Activated T-helper 17 cell treated with anti-CD3 and anti-CD28 coated beads, Interleukin-2, amount 50 U/mL, for 72 hours (primary cell): ENCODE measurements around the gene DROSHA. TPM values are rescaled to one million over a fixed set of nuclear protein-coding genes. Genes with fewer than 3 reads are reported as not detected.
A peak's percentile ranks its signal among the peaks of the same experiment; 100 is the strongest.

ENCODE experiments used
- ATAC-seq: fragments of 150-1000 bp; cut with Tn5 transposase; replicated peaks from 2 replicates; pipeline ENCODE4 v1.10.0; 2021; ENCODE audit warnings: mild to moderate bottlenecking, moderate library complexity
- H3K27ac Mint-ChIP-seq: one replicate; pipeline ENCODE4 v1.8.0; 2022; ENCODE audit warnings: mixed read lengths
- H3K27me3 Mint-ChIP-seq: one replicate; pipeline ENCODE4 v1.8.0; 2022; ENCODE audit warnings: mixed read lengths
- H3K36me3 Mint-ChIP-seq: one replicate; pipeline ENCODE4 v1.8.0; 2022; ENCODE audit warnings: low read depth, mild to moderate bottlenecking, mixed read lengths
- H3K4me1 Mint-ChIP-seq: one replicate; pipeline ENCODE4 v1.8.0; 2022; ENCODE audit warnings: mixed read lengths
- H3K4me3 Mint-ChIP-seq: one replicate; pipeline ENCODE4 v1.8.0; 2022; ENCODE audit warnings: mild to moderate bottlenecking, mixed read lengths
- H3K9me3 Mint-ChIP-seq: one replicate; pipeline ENCODE4 v1.8.0; 2022; ENCODE audit warnings: mixed read lengths
- total RNA-seq, 2 donors: library from RNA; stranded (reverse); gene quantifications; one replicate each; pipeline ENCODE4 v1.2.3, GENCODE V29; 2022

Gene DROSHA
- total RNA-seq, 2 donors from 2014 or later = 56.6 to 81.0 TPM

GRCh38 chr5:31496891-31497290 lies 35.0 kb downstream of the DROSHA start:
- no peaks in the 10 kb centered on the region for H3K4me1 Mint-ChIP-seq
- ATAC-seq = no peak
- no peaks in the 10 kb centered on the region for H3K27me3 Mint-ChIP-seq
- no peak overlapping the region for H3K27ac Mint-ChIP-seq
- H3K36me3 Mint-ChIP-seq = peaks cover 99% of the 10 kb centered on the region
- H3K9me3 Mint-ChIP-seq = no peaks in the 10 kb centered on the region
- no peak overlapping the region for H3K4me3 Mint-ChIP-seq

- no peak overlapping the region for H3K4me3 Mint-ChIP-seq
- no peaks in the 10 kb centered on the region for H3K9me3 Mint-ChIP-seq
- H3K27ac Mint-ChIP-seq = no peak overlapping the region
- no peaks in the 10 kb centered on the region for H3K4me1 Mint-ChIP-seq
- no peaks in the 10 kb centered on the region for H3K27me3 Mint-ChIP-seq
- H3K36me3 Mint-ChIP-seq = peaks cover 99% of the 10 kb centered on the region
- ATAC-seq = no peak
Observed at GRCh38 chr5:31496301-31496700, 35.6 kb downstream of the DROSHA start.

GRCh38 chr5:31495336-31495735 lies 36.6 kb downstream of the DROSHA start:
- no peak for ATAC-seq
- Mint-ChIP-seq H3K9me3 (no peaks in the 10 kb centered on the region), H3K27ac (no peak overlapping the region), H3K27me3 (no peaks in the 10 kb centered on the region), H3K36me3 (peaks cover 99% of the 10 kb centered on the region), H3K4me3 (no peak overlapping the region), H3K4me1 (no peaks in the 10 kb centered on the region)

GRCh38 chr5:31492869-31493268 lies 39.0 kb downstream of the DROSHA start:
- Mint-ChIP-seq H3K27ac (no peak overlapping the region), H3K9me3 (no peaks in the 10 kb centered on the region), H3K36me3 (peaks cover 99% of the 10 kb centered on the region), H3K27me3 (no peaks in the 10 kb centered on the region), H3K4me3 (no peak overlapping the region), H3K4me1 (no peaks in the 10 kb centered on the region)
- ATAC-seq = no peak

- Mint-ChIP-seq H3K27ac (no peak overlapping the region), H3K27me3 (no peaks in the 10 kb centered on the region), H3K4me1 (peaks cover 4% of the 10 kb centered on the region), H3K9me3 (no peaks in the 10 kb centered on the region), H3K36me3 (peaks cover 97% of the 10 kb centered on the region), H3K4me3 (no peak overlapping the region)
- ATAC-seq = no peak
Observed at GRCh38 chr5:31487506-31487905, 44.4 kb downstream of the DROSHA start.

GRCh38 chr5:31486441-31486840 lies 45.5 kb downstream of the DROSHA start:
- no peaks in the 10 kb centered on the region for H3K27me3 Mint-ChIP-seq
- H3K4me3 Mint-ChIP-seq = no peak overlapping the region
- H3K9me3 Mint-ChIP-seq = no peaks in the 10 kb centered on the region
- H3K4me1 Mint-ChIP-seq = peaks cover 4% of the 10 kb centered on the region
- H3K36me3 Mint-ChIP-seq = peaks cover 97% of the 10 kb centered on the region
- H3K27ac Mint-ChIP-seq = no peak overlapping the region
- no peak for ATAC-seq

GRCh38 chr5:31485376-31486207 lies 46.3 kb downstream of the DROSHA start:
- Mint-ChIP-seq H3K27ac (no peak overlapping the region), H3K4me3 (no peak overlapping the region), H3K9me3 (no peaks in the 10 kb centered on the region), H3K4me1 (peaks cover 4% of the 10 kb centered on the region), H3K27me3 (no peaks in the 10 kb centered on the region), H3K36me3 (peaks cover 97% of the 10 kb centered on the region)
- no peak for ATAC-seq

- Mint-ChIP-seq H3K27me3 (no peaks in the 10 kb centered on the region), H3K36me3 (peaks cover 85% of the 10 kb centered on the region), H3K4me1 (peaks cover 4% of the 10 kb centered on the region), H3K9me3 (no peaks in the 10 kb centered on the region), H3K4me3 (no peak overlapping the region), H3K27ac (no peak overlapping the region)
- ATAC-seq = no peak
Observed at GRCh38 chr5:31481531-31482165, 50.2 kb downstream of the DROSHA start.

GRCh38 chr5:31479706-31480105 lies 52.2 kb downstream of the DROSHA start:
- H3K36me3 Mint-ChIP-seq = peaks cover 81% of the 10 kb centered on the region
- no peaks in the 10 kb centered on the region for H3K4me1 Mint-ChIP-seq
- no peak overlapping the region for H3K27ac Mint-ChIP-seq
- no peaks in the 10 kb centered on the region for H3K27me3 Mint-ChIP-seq
- ATAC-seq = no peak
- no peaks in the 10 kb centered on the region for H3K9me3 Mint-ChIP-seq
- H3K4me3 Mint-ChIP-seq = no peak overlapping the region

- H3K27ac Mint-ChIP-seq = no peak overlapping the region
- H3K36me3 Mint-ChIP-seq = peaks cover 73% of the 10 kb centered on the region
- no peaks in the 10 kb centered on the region for H3K4me1 Mint-ChIP-seq
- H3K4me3 Mint-ChIP-seq = no peak overlapping the region
- no peaks in the 10 kb centered on the region for H3K9me3 Mint-ChIP-seq
- H3K27me3 Mint-ChIP-seq = no peaks in the 10 kb centered on the region
- ATAC-seq = no peak
Observed at GRCh38 chr5:31478901-31479300, 53.0 kb downstream of the DROSHA start.

GRCh38 chr5:31477971-31478370 lies 53.9 kb downstream of the DROSHA start:
- Mint-ChIP-seq H3K36me3 (peaks cover 72% of the 10 kb centered on the region), H3K27me3 (no peaks in the 10 kb centered on the region), H3K4me3 (no peak overlapping the region), H3K4me1 (peaks cover 5% of the 10 kb centered on the region), H3K27ac (no peak overlapping the region), H3K9me3 (no peaks in the 10 kb centered on the region)
- ATAC-seq = no peak

GRCh38 chr5:31477516-31477915 lies 54.4 kb downstream of the DROSHA start:
- ATAC-seq = peak; percentile 24
- no peak overlapping the region for H3K27ac Mint-ChIP-seq
- H3K36me3 Mint-ChIP-seq = peaks cover 72% of the 10 kb centered on the region
- no peaks in the 10 kb centered on the region for H3K27me3 Mint-ChIP-seq
- no peak overlapping the region for H3K4me3 Mint-ChIP-seq
- no peaks in the 10 kb centered on the region for H3K9me3 Mint-ChIP-seq
- H3K4me1 Mint-ChIP-seq = peaks cover 5% of the 10 kb centered on the region

GRCh38 chr5:31476738-31477141 lies 55.2 kb downstream of the DROSHA start:
- Mint-ChIP-seq H3K27me3 (no peaks in the 10 kb centered on the region), H3K4me3 (no peak overlapping the region), H3K27ac (no peak overlapping the region), H3K36me3 (peaks cover 72% of the 10 kb centered on the region), H3K9me3 (no peaks in the 10 kb centered on the region), H3K4me1 (peaks cover 5% of the 10 kb centered on the region)
- no peak for ATAC-seq

GRCh38 chr5:31471916-31472315 lies 60.0 kb downstream of the DROSHA start:
- Mint-ChIP-seq H3K36me3 (peaks cover 77% of the 10 kb centered on the region), H3K27ac (no peak overlapping the region), H3K9me3 (no peaks in the 10 kb centered on the region), H3K27me3 (no peaks in the 10 kb centered on the region), H3K4me3 (no peak overlapping the region), H3K4me1 (peaks cover 5% of the 10 kb centered on the region)
- no peak for ATAC-seq

GRCh38 chr5:31471040-31471439 lies 60.9 kb downstream of the DROSHA start:
- H3K4me1 Mint-ChIP-seq = peaks cover 5% of the 10 kb centered on the region
- peaks cover 77% of the 10 kb centered on the region for H3K36me3 Mint-ChIP-seq
- ATAC-seq = no peak
- no peak overlapping the region for H3K4me3 Mint-ChIP-seq
- H3K27me3 Mint-ChIP-seq = no peaks in the 10 kb centered on the region
- H3K9me3 Mint-ChIP-seq = no peaks in the 10 kb centered on the region
- H3K27ac Mint-ChIP-seq = no peak overlapping the region
